ENCODE measurements around the gene WASL. TPM values are rescaled to one million over a fixed set of nuclear protein-coding genes. Genes with fewer than 3 reads are reported as not detected.

Gene WASL
- total RNA-seq, 4 donors from 2014 or later: 30.4 to 41.4 (median 34.2) TPM

GRCh38 chr7:123772652-123773051, 23.8 kb upstream of the WASL start:
- intact Hi-C loops (cut with DNase I; ENCODE audit: low total_unique reads): no loop called here
- no peak overlapping the region for H3K4me3 ChIP-seq (ENCODE audit: low read depth, poor library complexity, severe bottlenecking)
- 42 to 47% methylated on average over 3 of the region's 3 CpGs for WGBS, 2 donors
- TF ChIP-seq CTCF (IDR thresholded peaks at IDR 0.05) (no peak), POLR2A (IDR thresholded peaks at IDR 0.05) (no peak)
- no peak for DNase-seq (ENCODE audit: low spot score in 2 of 2)

GRCh38 chr7:123771846-123772245, 23.0 kb upstream of the WASL start:
- 83 to 84% methylated on average over 2 of the region's 2 CpGs for WGBS, 2 donors
- intact Hi-C loops (cut with DNase I; ENCODE audit: low total_unique reads): no loop called here
- no peak overlapping the region for H3K4me3 ChIP-seq (ENCODE audit: low read depth, poor library complexity, severe bottlenecking)
- DNase-seq (ENCODE audit: low spot score in 2 of 2): no peak
- no peak for TF ChIP-seq POLR2A (IDR thresholded peaks at IDR 0.05)
- TF ChIP-seq CTCF (IDR thresholded peaks at IDR 0.05): no peak

- no peak overlapping the region for H3K4me3 ChIP-seq (ENCODE audit: low read depth, poor library complexity, severe bottlenecking)
- intact Hi-C loops (cut with DNase I; ENCODE audit: low total_unique reads): no loop called here
- DNase-seq (ENCODE audit: low spot score in 2 of 2): no peak
- TF ChIP-seq POLR2A (IDR thresholded peaks at IDR 0.05): no peak
- no peak for TF ChIP-seq CTCF (IDR thresholded peaks at IDR 0.05)
- 70% methylated on average over 2 of the region's 2 CpGs for WGBS, 2 donors
These were observed 22.5 kb upstream of the WASL start for GRCh38 chr7:123771256-123771655.

GRCh38 chr7:123770378-123770777, 21.6 kb upstream of the WASL start:
- no peak for DNase-seq (ENCODE audit: low spot score in 2 of 2)

GRCh38 chr7:123769371-123769770, 20.6 kb upstream of the WASL start:
- WGBS, 2 donors: 69 to 90% methylated on average over 3 of the region's 3 CpGs
- no peak for DNase-seq (ENCODE audit: low spot score in 2 of 2)
- no peak overlapping the region for H3K4me3 ChIP-seq (ENCODE audit: low read depth, poor library complexity, severe bottlenecking)
- intact Hi-C loops (cut with DNase I; ENCODE audit: low total_unique reads): no loop called here
- TF ChIP-seq CTCF (IDR thresholded peaks at IDR 0.05) (no peak), POLR2A (IDR thresholded peaks at IDR 0.05) (no peak)

More at GRCh38 chr7:123770378-123770777, 21.6 kb upstream of the WASL start:
- no peak overlapping the region for H3K4me3 ChIP-seq (ENCODE audit: low read depth, poor library complexity, severe bottlenecking)
- TF ChIP-seq POLR2A (IDR thresholded peaks at IDR 0.05): no peak
- TF ChIP-seq CTCF (IDR thresholded peaks at IDR 0.05): no peak
- intact Hi-C loops (cut with DNase I; ENCODE audit: low total_unique reads): no loop called here
- WGBS, 2 donors: 81 to 84% methylated on average over 8 of the region's 8 CpGs

- H3K4me3 ChIP-seq (ENCODE audit: low read depth, poor library complexity, severe bottlenecking): no peak overlapping the region
- intact Hi-C loops (cut with DNase I; ENCODE audit: low total_unique reads): no loop called here
- TF ChIP-seq CTCF (IDR thresholded peaks at IDR 0.05): no peak
- TF ChIP-seq POLR2A (IDR thresholded peaks at IDR 0.05): no peak
- no peak for DNase-seq (ENCODE audit: low spot score in 2 of 2)
- 94 to 97% methylated on average over 3 of the region's 3 CpGs for WGBS, 2 donors
These were observed 19.7 kb upstream of the WASL start for GRCh38 chr7:123768493-123768892.
